GM21360 (cell line): ENCODE results near the gene ATG2B.

Experiments used
- ATAC-seq: cut with Tn5 transposase; IDR thresholded peaks from one replicate; pipeline ENCODE4 v1.9.1; 2021; ENCODE audit warnings: mild to moderate bottlenecking, moderate library complexity; ENCODE audit not compliant: unreplicated experiment

ATG2B gene, protein sequence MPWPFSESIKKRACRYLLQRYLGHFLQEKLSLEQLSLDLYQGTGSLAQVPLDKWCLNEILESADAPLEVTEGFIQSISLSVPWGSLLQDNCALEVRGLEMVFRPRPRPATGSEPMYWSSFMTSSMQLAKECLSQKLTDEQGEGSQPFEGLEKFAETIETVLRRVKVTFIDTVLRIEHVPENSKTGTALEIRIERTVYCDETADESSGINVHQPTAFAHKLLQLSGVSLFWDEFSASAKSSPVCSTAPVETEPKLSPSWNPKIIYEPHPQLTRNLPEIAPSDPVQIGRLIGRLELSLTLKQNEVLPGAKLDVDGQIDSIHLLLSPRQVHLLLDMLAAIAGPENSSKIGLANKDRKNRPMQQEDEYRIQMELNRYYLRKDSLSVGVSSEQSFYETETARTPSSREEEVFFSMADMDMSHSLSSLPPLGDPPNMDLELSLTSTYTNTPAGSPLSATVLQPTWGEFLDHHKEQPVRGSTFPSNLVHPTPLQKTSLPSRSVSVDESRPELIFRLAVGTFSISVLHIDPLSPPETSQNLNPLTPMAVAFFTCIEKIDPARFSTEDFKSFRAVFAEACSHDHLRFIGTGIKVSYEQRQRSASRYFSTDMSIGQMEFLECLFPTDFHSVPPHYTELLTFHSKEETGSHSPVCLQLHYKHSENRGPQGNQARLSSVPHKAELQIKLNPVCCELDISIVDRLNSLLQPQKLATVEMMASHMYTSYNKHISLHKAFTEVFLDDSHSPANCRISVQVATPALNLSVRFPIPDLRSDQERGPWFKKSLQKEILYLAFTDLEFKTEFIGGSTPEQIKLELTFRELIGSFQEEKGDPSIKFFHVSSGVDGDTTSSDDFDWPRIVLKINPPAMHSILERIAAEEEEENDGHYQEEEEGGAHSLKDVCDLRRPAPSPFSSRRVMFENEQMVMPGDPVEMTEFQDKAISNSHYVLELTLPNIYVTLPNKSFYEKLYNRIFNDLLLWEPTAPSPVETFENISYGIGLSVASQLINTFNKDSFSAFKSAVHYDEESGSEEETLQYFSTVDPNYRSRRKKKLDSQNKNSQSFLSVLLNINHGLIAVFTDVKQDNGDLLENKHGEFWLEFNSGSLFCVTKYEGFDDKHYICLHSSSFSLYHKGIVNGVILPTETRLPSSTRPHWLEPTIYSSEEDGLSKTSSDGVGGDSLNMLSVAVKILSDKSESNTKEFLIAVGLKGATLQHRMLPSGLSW (N-terminal part only)

DNA sequence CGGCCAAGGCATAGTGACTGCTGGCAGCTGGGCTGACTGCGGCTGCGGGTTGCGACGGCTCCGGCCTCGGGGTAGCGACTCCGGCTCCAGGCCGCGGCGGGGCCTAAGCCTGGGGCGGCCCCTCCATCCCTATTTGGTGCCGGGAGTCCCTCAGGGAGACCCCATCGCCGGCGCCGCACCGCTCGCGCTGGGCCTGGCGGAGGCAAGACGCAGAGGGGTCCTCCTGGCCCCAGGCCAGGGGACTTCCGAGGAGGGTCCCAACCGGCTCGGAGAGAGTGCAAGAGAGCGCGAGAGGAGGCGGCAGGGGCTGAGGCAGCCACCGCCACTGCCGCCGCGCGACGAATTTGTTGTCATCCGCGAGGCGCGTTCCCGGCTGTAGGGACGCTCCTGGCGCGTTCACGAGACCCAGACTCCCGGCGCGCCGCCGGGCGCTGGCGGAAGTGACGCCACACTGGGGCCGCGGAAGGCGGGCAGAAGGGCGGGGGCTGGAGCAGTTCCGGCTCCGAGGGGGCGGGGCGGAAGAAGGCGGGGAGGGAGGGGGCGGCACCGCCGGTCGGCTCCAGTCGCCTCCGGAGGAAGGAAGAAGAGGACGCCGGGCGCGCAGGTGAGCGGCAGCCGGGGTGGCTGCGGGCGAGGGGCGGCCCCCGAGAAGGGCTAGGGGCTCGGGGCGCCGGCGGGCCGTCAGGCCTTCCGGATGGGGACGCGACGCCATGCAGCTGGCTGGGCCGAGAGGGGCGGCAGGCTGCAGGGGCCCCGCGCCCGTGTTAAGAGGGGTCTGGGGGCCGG, at the start of gene ATG2B, which contains the start of gene GSKIP:
Gene ATG2B (minus strand): TSS at position 377 of the 786 bp plus-strand sequence. CDS start 365 bp downstream, at position 12.
Gene GSKIP (plus strand): TSS at position 562 of the 786 bp plus-strand sequence. CDS start 18,722 bp downstream, outside the sequence.
- ATAC-seq: peak; percentile 68

DNA sequence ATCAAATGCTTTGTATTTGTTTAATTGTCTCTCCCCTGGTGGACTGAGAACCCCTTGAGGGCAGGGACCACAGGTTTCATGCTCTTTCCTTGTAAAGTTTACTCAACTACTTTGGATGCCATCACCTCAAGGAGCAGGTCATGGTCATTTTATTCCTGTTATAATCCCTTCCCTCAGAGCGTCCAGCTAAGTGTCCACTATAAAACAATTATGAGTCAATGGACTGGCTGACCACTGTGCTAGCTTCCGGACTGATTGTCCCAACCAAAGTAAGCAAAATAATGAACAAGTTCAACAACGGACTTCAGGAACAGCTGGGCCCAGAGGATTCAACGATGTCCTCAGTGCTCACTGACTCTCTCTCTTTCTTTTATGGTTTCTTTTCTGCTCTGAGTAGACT, 47.0 kb upstream of the ATG2B start:
- no peak for ATAC-seq

DNA sequence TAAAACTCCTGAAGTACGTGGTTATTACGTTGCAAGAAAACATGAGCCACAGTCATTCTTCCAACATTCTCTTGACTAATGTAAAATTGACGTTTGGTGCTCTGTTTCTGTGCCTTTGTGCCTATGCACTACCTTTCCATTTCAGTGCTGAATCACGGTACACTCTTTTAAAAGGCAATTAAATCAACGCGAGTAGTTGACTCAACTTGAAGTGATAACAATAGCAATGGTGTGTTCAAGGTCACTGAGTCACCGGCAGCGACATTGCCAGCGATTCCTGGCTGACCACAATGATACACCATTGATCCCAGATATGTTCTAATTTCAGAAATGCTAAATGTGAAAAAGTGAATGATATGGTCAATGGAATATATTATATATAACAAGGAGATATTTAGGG, 46.6 kb upstream of the ATG2B start:
- no peak for ATAC-seq

DNA sequence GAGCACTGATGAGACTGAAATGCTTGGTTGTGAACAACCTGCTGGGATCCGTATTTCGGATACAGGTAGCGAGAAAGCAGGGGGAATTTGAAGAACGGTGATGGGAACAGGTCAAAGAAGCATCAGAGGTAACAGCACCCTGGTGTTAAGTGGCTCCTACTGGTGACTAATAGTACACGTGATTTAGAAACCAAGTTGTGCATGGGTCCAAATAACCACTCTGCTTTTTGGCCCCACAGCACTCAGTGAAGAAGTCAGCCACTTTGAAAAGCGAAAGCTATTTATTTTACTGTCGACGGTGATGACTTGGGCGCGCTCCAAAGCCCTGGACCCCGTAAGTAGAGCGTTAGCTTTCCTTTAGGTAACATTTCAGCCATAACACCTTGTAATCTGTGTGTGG, 45.5 kb upstream of the ATG2B start:
- no peak for ATAC-seq

DNA sequence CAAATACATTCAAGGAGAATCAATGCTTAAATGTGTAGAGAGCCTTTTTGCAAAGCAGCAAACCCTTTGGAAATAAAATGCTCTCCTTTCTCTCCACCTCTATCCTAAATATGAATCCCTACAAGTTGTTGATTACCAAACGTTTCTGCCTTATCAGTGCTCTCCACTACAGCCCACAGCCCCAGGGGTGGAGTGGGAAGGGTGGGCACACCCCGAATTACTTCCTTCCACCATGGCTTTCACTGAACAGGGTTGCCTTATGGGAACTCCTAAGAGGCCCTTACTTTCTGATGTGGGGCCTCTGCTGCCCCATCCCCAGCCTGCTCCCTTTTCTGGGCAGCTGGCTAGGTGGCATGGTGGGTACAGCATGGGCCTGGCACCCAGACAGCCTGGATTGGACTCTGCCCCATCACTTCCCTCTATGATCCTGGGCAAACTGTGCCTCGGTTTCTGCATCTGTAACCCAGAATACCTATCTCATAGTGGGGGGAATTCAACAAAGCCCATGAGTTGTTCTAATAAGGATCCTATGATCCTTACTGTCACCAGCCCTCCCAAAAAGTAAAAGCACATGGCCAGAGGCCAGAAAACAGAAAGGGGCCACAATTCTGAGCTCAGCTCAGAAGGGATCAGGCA, 44.9 kb upstream of the ATG2B start:
- ATAC-seq: no peak

DNA sequence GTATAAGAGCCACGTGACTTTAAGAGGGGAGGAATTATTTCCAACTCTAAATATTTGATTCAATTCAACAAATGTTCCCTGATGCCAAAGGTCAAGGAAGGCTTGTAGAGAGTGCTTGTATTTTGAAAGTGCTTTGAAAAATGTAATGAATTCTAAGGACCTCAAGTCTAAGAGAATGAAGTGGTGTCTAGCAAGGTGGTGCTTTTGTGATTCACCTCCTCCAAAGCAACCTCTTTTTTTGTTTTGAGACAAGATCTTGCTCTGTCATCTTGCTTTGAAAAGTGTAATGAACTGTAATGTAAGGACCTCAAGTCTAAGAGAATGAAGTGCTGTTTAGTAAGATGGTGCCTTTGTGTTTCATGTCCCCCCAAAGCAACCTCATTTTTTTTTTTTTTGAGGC, 42.5 kb upstream of the ATG2B start:
- no peak for ATAC-seq

DNA sequence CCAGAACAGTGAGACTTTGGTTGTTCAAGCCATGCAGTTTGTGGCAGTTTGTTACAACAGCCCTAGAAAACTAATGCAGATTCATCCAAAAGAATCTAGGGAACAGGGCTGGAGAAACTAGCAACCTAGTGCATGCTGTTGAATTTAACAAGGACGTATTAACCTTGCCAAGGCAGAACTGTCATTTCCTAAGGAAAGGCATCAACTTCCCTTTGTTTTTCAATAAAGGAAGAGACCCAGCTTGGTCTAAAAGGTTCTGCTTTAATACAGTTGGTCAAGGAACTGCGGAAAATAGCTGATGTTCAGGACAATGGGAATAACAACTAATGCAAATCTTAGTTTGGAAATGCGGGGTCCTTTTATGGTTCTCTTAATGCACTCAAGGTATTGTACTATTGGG, 40.3 kb upstream of the ATG2B start:
- ATAC-seq: no peak

DNA sequence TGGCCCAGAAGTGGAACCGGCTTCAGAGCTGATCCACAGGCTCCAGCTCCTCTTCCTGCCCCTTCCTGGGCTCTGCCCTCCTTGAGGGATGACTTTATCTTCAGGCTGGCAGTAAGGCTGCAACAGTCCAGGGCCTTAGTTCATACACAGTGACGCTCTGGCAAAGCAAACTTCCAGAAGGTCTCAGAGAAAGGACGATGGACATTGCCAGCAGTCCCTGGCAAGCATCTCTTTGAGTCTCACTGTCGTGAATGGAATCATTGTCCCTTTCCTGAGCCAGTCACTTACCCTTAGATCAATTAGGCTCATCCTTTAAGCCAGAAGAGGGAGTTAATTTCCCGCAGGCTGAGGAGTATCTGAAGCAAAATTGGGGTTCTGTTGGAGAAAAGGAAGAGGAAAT, 37.4 kb upstream of the ATG2B start:
- ATAC-seq: no peak

DNA sequence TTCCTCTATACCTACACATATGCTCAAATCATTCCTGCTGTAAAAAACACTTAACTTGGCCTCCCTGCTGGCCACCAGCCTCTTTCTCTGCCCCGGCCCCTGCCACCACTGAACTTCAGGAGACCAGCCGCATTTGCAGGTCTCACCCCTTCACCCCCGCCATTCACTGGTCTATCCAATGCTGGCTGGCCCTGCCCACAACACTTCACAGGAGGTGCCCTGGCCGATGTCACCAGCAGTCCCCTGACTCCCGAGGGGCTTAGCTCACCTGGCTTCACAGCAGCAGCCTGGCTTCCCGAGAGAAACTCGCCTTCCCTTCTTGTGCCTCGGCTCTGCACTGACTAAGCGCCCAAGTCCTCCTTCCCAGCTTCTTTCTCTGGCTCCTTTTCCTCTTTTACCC, 36.3 kb upstream of the ATG2B start:
- no peak for ATAC-seq

DNA sequence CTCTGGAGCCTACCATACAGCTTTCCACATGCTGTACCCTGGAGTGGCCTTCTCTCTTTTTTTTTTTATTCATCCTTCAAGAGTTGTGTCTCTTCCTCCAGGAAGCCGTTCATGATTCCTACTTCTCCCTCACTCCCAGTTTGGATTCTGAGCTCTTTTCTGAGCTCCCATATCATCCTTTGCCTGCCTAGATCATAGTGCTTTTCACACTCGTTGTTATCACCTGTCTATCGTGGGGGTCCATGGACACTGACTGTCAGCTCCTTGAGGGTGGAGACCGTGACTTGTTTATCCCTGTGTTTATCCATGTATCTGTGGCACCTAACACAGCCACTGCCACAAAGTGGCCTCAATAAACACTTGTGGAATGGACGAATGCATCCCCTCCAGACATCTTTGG, 35.8 kb upstream of the ATG2B start:
- no peak for ATAC-seq

DNA sequence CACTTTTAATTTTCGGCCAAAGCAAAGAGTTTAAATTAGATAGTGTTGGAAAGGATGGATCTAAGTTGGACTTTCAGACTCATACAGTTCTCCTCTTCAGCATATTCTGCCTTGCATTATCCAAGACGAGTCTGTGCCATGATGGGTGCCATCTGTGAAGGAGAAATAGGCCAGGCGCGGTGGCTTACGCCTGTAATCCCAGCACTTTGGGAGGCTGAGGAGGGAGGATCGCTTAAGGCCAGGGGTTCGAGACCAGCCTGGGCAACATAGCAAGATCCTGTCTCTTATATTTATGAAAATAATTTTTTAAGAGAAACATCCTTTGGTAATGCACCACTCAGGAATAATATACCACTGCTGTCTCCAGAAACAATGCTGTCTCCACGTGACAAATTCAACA, 35.3 kb upstream of the ATG2B start:
- no peak for ATAC-seq

DNA sequence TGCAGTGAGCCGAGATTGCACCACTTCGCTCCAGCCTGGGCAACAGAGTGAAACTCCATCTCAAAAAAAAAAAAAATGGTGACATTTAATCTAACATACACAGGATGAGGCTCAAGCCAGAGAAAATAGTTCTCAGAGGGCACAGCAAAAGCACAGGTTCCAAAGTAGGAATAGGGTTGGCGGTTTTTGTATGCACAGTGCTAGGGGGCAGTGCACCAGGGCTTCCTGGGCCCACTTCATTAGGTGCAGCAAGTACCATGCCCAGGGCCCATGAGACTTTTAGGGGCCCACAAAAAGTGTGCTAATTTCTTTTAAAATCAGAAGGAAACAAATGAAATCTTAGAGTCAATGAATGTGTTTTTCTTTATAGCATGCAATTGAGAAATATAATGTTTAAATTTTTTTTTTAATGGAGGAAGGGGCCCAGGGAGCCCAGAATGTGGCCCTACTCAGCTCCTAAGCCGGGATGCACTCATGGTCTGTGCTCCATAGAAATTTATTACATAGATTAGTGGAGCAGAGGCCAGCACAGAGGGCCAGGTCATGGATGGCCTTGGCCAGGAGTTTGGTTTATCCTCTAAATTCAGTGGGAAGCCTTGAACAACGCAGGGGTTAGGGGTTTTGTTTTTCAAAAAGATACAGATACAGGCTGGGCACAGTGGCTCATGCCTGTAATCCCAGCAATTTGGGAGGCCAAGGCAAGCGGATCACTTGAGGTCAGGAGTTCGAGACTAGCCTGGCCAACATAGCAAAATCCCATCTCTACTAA, 31.1 kb upstream of the ATG2B start:
- no peak for ATAC-seq

DNA sequence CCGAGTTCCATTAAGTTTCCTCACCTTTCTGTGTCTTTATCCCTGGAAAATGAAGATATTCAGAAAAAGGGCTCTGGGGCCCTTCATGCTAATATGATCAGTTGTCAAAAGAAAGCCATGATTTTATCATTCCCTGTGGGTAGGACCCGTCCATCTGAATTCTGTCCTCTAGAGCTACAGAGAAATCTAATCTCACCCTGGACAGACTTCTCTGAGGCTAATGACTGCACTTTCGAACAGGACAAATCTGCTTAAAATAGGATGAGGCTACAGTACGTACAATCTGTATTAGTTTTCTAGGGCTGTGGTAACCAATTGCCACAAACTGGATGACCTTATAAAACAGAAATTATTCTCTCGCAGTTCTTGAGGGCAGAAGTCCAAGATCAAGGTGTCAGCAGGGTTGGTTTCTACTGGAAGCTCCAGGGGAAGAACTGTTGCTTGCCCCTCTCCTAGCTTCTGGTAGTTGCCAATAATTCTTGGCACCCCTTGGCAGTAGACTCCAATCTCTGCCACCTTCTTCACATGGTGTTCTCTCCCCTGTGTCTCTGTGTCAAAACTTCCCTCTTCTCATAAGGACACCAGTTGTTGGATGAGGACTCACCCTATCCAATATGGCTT, 30.0 kb upstream of the ATG2B start:
- no peak for ATAC-seq

DNA sequence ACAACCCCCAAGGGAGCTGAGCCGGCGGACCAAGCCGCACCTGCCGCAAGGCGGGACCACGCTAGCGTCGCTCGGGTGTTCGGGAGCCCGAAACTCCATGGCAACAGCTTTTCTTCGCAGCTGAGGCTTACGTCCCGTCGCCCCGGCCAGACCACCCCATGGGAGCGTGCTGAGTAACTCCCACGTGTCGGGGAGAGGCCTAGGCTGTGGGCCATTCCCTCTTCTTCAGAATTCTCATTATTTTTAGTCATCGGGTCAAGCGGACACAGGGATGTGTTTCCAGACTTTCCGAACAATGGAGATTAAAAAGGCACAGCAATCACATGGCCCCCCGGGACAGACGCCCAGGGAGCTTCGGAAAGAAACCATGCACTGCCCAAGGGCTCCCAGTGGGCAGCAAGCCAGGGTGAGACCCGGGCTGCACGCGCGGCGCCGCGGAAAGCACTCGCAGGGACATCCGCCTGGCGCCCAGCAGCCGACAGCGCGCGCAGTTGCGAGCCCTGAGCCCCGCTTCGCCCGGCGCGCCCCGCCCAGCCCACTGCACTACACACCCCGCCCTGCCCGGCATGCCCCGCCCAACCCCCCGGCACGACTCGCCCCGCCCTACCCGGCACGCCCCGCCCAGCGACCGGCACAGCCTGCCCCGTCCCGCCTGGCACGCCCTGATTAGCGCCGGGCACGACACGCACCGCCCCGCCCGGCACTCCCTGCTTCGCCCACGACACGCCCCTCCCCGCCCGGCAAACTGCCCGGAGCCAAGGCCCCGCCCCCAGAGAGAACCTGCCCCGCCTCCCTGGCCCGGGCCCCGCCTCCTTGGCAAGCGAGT, 28.4 kb upstream of the ATG2B start:
- ATAC-seq: peak; percentile 89

DNA sequence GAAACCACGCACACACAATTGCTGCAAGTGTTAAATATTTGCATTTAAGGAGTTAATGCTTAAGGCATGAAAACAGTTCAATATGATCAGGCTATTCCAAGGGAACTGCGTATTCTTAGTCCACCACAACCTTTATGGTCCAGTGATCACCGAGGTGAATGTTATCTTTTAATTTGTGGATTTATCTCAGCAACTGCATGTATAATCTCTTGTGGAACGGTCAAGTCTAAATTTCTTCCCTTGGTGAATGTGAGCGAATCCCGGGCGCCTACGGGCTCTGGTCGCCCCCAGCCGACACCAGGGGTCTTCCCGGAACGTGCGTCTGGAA, 27.8 kb upstream of the ATG2B start:
- no peak for ATAC-seq

DNA sequence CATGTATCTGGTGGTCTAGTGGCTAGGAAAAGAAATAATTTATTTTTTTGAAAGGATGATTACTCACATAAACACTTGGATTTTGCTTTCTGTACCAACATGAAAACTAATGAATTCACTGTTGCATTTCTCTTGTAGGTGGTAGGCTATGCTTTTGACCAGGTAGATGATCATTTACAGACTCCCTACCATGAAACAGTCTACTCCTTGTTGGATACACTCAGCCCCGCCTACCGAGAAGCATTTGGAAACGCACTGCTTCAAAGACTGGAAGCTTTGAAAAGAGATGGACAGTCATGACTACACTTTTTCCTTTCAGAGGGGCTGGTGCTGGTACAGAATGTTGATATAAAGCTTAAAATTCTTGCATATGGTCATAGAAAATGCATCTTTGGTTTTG, 22.2 kb upstream of the ATG2B start:
- ATAC-seq: no peak

DNA sequence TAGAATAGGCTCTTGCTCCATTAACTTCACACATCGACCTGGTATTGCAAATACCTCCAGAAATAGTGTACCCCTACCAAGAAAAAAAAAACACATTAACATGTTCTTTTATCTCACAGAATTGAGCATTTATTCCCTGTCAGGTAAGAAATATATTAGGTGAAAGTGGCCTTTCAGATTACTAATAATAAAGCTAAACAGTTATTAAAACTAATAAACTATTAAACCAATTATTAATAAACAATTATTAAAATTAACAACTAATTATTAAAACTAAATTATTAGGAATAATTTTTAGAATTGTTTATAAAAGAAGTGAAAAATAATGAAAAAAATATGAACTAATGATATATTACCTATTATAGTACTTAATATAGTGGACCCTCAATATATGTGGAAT, 21.6 kb upstream of the ATG2B start:
- ATAC-seq: no peak

DNA sequence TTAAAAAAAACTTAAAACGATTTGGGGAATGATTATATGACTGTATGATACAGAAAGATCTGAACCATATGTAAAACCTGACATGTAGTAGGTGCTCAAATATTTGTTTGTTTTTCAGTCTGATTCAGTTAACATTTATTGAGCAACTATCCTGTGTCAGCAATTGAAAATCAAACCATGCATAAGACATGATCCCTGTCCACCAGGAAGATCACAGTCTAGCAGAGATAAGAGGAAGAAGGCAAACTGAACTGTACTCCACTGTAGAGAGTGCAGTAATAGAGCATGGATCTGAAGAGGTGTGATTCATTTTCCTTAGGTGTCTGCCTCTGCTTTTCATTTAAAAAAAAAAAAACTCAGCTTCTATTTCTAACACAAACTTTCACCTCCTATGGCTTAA, 20.9 kb upstream of the ATG2B start:
- ATAC-seq: no peak
